DOHH2 (cell line): ENCODE data around the gene TXNDC5.

ENCODE experiments used
- EZH2phosphoT487 ChIP-seq: fragments of 200-600 bp; sonication (generic); IDR thresholded peaks from 2 replicates; pipeline ENCODE4 v1.6.1; 2017; ENCODE audit warnings: borderline replicate concordance, mild to moderate bottlenecking, antibody characterized with exemption, low read length, moderate library complexity, mixed read lengths
- TF ChIP-seq, protein P1 (sequence below): fragments of 200-600 bp; sonication (generic); IDR thresholded peaks from one replicate; pipeline ENCODE4 v1.5.1; 2014; ENCODE audit warnings: antibody characterized with exemption, mild to moderate bottlenecking, low read depth, low read length; ENCODE audit not compliant: poor library complexity, severe bottlenecking

DNA sequence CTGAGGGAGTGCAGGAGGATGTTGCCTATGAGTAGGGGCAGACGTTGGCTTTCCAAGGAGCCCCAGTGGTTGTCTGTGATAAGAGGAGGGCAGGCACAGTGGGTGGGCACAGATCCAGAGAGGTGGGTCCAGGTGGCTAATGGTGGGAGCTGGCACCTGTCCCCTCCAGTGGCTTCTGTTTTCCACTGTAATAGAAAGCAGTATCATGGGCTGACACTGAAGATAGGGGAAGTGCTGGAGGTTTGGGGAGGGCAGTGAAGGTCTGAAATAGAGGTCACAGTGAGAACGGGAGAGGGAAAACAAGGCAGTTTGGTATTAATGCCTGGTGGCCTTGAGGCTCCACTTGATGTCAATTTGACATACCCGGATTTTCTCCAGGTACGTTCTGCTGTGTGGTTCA is 10.5 kb upstream of the TXNDC5 start:
- TF ChIP-seq, protein P1, sequence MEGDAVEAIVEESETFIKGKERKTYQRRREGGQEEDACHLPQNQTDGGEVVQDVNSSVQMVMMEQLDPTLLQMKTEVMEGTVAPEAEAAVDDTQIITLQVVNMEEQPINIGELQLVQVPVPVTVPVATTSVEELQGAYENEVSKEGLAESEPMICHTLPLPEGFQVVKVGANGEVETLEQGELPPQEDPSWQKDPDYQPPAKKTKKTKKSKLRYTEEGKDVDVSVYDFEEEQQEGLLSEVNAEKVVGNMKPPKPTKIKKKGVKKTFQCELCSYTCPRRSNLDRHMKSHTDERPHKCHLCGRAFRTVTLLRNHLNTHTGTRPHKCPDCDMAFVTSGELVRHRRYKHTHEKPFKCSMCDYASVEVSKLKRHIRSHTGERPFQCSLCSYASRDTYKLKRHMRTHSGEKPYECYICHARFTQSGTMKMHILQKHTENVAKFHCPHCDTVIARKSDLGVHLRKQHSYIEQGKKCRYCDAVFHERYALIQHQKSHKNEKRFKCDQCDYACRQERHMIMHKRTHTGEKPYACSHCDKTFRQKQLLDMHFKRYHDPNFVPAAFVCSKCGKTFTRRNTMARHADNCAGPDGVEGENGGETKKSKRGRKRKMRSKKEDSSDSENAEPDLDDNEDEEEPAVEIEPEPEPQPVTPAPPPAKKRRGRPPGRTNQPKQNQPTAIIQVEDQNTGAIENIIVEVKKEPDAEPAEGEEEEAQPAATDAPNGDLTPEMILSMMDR: no peak
- no peak for TF ChIP-seq EZH2phosphoT487
